CD4-positive, alpha-beta T cell treated with Interleukin-10 for 1 hour (primary cell): ENCODE data around the gene PRKCZ.

Source experiments
- DNase-seq: peaks from one replicate; pipeline ENCODE4 v3.0.0-alpha.2; 2020

The PRKCZ gene

DNA sequence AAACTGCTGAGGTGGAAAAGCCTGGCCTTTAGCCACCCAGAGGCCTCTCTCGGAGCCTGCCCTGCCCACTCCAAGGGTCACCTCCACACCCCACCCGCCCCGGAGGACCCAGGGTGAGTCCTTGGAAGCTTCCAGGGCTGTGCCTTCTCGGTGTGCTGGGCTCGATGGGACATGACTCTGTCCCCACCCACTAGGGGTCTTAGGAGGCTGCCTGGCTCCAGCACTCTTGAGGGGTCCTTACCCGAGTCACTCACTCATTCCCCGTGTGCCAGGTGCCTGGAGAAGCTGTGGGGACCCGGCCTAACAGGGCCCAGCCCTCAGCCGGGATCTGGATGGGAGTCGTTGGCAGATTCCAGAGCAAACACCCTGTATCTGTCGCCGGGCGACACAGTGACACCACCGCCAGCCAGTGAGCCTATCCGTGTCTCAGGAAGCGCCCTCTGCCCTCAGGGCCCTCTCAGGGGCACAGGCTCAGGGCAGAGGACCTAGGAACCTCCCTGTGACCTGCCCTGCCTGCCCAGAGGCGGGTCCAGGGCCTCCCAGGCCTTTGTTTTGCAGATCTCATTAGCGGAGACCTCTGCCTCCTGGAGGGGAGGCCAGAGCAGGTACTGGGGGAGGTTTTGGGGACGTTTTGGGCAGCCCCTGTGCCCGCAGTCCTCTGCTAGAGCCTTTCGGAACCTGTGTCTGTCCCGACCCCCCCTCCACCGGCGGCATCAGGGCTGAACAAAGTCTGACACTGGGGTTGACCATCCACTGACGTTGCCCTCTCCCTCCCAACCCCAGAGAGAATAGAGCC, 3.1 kb upstream of the PRKCZ start:
- no peak for DNase-seq

DNA sequence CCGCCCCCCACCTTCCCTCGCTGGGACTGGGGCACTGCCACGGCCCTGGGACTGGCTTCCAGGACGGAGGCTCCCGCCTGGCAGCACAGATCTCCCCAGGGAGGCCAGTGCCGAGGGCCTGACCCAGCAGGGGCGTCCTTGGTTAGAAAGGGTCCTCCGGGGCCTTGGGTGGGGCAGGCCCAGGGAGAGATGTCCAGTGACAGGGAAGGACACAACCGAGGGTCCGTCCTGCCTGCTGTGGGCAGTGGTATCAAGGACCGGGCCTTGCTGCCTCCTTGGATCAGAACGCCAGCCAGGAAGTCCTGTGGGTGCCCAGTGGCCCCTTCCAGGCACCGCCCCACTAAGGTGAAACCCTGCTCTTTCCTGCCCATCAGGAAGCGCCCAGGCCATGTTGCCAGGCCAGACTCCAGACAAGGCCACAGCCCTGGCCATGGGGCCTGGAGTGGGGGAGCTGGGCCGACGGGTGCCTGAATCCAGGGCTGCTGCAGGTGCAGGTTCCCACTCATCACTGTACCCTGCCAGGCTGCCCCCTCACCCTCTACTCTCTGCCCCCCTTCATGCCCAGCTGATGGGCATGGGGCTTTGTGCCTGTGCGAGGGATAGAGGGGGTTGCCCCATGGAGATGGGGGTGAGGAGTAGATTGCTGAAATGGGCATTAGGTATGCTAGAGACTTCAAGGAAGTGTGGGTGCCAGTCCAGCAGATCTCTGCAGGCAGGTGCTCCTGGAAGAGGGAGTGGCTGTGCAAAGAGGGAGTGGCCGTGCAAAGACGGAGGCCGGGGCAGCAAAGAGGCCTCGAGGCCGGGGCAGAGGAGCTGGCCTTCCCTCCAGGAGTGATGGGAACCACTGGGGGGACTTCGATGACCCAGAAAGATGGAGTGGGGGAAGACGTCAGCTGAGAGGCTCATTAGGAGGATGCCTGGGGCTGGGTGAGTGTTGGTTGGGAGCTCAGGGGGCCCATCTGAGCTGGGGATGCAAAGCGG, 2.2 kb upstream of the PRKCZ start:
- DNase-seq, result no peak

DNA sequence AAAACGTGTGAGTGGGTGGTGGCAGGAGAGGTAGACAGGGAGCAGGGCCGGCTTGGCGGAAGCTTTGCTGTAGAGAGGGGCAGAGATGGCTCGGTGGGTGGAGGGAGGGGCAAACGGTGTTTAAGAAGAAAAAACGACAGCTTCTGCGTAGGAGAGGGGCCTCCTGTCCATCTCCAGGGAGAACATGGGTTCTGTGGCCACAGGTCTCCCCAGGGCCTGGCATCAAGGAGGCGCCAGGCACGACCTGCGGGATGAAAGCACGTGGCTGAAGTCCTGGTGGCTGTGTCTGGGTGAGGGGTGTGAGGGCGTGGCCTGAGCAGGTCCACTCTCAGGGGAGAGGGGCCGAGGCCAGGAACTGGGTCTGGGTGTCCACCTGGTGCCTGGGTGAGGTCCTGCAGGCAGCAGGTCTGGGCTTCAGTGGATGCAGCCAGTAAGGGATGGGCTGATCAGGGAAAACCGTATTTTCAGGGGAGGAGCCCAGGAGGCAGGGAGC, 940 bp upstream of the PRKCZ start:
- DNase-seq, result peak; percentile 12

DNA sequence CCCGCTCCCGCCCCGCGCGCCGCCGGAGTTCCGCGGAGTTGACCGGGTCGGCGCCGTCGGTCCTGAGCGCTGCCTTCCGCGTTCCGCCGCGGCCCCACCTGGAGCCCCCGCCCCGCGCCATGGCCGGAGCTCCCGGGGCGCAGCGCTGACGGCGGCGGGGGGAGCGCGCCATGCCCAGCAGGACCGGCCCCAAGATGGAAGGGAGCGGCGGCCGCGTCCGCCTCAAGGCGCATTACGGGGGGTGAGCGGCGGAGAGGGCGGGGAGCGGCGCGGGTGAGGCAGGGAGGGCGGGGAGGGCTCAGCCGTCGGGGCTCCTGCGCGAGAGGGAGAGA, 216 bp downstream of the PRKCZ start:
- no peak for DNase-seq

DNA sequence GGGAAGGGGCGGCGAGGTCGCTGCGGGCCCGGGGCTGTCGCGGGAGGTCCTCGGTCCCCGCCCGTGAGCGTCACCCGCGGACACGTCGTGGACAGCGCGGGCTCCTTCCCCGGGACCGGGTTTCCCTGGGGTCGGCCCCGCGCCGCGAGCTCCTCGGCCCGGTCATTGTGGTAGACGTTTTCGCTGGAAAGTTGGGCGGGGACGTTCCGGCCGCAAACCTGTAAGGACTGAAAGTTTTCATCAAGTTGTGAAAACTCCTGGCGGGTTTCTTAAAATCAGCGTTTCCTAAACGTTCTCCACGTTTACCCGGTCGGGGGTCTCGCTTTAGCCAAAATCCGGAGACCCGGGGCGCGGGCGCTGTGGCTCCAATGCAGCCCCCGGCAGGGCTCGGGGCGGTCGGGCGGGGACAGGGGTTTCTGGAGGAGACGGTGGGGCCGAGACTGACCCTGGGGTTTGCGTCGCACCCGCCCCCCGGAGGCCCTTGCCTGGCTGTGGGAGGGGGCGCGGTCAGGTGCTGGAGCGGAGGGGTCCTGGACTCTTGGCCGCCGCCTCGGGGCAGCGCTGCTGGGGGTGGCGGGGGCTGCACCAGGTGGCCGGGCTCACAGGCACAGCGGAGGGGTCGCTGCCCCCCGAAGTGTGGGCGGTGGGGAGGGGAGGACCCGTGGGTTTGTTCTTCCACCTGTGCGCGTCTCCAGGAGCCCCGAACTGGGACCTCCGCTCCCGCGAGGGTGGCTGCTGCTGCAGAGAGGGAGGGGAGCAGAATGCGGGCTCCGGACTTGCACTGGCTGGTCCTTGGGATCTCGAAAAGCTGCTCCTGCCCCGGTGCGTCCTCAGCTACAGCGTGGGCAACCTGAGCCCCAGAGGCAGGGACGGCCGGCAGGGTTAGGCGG, 827 bp downstream of the PRKCZ start:
- DNase-seq, result no peak

DNA sequence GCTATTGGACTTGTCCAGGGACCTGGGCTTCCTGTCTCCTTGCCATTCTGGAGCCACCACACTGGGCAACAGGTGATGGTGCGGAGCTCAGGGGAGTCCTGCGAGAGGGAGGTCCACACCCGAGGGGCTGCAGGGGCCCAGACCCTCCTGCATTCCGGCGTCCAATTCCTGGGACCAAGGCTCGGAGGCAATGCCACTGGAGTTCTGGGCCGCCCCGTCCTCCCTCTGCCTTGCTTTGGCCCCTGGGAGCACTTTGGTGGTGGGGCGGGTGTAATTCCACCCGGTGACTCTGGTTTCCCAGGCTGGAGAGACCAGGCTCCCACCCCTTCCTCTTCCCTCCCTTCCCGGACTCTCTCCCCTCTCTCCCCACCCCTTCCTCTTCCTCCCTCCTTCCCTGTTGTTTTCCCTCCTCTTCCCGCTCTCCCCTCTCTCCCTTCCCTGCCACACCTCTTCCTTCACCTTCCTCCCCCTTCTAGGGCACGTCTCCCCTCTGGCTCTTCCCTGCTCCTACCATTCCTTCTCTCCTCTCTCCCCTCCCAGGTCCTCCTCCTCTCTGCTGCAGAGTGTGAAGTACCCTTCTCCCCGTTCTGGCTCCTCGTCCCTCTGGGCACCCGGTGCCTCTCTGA, 2.0 kb downstream of the PRKCZ start:
- no peak for DNase-seq

DNA sequence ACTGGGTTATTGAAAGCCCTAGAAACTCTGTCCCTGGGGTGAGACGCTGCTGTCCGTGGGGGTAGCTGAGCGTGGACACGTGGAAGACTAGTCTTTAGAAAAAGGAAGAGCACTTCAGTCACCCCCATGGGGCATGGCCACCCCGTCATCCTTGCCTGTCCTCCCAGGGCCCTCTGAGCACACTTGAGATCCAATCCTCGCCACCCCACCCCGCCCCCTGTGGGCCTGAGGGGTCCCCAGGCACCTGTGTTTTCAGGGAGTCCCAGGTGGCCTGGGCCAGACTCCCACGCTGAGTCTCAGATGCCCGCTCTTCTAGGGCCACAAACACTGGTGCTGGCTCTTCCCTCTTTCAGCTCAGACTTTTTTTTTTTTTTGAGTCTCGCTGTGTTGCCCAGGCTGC, 2.5 kb downstream of the PRKCZ start:
- no peak for DNase-seq

DNA sequence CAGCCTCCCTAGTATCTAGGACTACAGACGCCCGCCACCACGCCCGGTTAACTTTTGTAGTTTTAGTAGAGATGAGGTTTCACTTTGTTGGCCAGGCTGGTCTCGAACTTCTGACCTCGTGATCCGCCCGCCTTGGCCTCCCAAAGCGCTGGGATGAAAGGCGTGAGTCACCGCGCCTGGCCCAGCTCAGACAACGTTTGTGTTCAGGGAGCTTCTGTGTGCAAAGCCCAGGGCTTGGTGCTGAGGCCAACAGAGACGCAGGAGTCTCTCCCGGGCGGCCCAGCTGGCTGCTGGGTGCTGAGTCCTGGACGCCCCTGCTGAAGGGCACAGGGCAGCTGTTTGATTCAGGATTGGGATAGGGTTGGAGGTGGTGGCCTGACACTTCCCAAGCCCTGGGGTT, 3.0 kb downstream of the PRKCZ start:
- no peak for DNase-seq

DNA sequence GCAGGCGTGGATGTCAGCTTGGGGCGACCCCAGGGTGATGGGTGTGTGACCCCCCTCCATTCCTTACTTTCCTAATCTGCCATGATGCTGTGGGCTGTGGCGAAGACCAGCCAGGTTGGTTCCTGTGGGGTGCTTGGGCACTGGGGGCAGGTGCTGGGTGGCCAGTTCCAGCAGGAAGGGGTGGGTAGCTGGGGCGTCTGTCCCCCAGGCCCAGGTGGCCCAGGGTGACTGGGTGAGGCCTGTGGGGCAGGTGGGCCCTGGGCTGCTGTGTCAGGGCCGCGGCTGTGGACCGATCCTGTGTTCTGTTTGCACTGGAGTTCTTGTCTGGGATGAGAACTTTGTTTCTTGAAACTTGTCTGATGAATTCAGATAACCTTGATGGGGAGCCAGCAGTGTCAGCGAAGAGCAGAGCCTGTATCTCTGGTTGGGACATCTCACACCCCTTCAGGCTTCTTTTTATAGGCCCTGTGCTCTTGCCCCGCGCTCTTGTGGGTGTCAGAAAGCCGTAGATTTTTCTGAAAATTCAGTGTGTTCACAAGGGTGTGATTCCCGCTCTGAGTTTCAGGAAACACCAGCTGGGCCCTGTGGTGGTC, 3.7 kb downstream of the PRKCZ start:
- no peak for DNase-seq

DNA sequence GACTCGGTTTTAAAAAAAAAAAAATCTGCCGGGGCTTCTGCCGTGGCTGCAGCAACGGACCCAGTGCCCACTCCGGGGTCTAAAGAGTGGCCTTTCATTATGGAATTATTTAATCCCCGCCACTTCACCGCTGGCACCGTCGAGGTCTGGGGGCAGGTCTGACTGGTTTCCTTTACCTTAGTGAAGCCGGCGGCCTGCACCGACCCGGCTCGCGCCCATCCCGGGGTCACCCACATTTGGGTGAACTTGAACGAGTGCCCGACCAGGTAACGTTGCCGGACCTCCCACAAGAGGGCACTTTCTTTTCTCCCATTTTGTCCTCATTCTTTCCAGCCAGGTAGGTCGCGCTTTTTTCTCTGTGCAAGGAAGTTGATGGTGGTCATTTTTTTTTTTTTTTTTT, 4.3 kb downstream of the PRKCZ start:
- no peak for DNase-seq

DNA sequence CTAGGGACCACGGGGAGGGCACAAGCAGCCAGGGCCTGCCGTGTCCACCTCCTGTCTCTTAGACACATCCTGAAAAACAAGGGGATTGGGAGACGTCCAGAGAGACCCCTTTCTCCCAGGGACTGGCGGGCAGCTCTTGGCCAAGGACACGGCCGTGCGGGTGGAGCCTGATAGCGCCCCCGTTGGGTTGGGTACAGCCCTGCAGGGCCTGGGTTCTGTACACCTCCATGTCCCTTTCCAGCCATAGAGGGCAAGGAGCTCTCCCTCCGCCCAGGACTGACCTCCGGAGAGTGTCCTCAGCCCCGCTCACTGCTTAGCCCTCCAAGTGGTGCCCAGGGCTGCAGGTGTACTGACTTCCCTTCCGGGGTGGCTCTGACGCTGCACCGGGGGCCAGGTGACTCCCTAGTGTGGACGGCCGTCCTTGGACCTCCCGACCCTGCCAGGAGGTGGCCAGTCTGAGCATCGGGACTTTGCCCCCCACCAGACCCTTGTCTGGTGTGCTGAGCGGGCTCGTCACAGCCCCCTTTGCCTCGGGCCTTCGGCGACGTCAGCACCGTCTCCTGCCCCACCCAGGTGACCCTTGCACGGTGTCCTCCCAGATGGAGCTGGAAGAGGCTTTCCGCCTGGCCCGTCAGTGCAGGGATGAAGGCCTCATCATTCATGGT, 5.8 kb downstream of the PRKCZ start:
- DNase-seq, result no peak

DNA sequence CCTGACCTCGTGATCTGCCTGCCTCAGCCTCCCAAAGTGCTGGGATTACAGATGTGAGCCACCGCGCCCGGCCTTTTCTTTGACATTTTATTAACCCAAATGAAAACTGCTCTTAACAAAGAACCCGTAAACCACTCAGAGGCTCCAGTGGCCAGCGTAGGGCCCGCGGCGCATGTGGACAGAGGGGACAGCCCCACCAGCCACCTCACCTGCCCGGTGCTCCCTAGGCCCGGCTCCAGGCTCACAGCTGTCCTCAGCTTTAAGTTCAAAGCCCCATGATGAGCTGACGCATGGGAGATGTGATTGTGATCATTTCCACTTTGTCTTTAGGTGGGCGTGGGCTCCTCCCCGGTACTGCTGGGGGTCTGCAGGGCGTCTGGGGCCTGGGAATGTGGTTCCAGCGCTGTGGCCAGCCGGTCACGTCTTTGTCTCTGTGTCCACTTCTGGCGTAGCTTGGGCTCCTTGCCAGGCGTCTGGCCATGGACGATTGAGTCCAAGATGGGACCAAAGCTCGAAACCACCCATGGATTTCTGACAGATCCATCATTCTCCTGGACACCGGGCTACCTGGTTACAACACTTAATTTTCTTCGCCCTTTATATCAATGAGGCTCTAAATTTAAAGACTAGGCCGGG, 6.9 kb downstream of the PRKCZ start:
- DNase-seq, result no peak

DNA sequence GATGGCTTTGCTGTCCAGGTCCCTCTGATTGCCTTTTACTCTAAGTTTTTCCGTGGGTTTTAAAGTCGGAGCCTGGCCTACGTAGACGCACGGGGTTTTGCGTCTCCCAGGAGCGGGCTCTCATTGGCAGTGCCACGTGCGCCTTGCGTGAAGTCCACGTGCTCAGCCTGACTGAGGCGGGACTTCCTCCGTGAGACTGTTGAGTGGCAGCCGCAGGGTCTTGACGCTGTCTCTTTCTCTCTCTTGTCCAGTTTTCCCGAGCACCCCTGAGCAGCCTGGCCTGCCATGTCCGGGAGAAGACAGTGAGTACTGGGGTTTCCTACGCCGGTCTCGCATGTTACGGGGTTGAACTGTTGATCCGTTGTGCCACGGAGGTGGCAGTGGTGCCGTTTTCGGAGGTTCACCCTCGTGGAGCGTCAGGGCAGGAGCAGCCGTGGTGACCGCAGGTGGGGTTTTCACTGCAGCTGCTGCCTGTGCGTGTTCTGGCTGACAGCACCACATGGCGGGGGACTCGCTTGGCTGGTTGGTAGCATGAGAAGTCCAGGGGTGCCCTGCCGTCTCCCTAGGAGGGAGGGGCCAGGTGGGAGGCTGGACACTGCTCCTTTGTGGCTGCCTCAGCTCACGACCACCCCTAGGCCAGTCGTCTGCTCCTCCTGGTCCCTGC, 9.2 kb downstream of the PRKCZ start:
- no peak for DNase-seq

DNA sequence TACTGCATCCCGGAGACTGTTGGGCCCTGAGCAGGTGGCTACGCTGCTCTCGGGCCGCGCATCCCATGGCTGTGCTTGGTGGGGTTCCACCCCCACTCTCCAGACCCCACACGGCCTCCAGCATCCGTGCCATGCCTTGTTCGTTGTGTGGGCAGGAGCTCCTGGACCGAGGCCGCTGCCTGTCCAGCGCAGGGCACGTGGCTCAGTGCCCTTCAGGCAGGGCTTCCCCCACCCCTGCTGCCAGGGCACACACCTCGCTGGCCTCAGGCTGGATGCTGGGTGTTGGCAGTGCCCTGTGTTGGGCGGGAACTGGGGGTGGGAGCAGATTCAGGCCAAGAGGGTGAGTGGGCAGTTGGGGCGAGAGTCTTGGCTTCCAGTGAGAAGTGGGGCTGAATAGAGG, 9.9 kb downstream of the PRKCZ start:
- no peak for DNase-seq

DNA sequence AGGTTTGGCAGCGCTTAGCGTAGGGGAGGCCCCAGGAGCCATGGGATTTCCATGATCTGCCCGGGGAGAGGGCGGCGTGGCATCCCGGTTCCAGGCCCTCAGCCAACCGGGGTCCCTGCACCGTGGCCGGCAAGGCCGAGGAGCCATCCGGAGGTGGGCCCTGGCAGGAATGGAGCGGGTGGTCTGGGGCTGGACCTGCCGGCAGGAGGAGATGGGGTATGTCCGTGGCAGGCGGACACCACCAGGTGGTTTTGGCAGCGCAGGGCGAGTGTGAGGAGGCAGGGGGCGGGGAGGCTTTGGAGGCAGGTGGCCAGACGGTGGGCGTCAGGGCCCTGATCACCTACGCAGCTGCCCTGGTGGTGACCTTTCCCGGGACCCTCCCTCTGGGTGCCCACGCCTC, 10.3 kb downstream of the PRKCZ start:
- no peak for DNase-seq

DNA sequence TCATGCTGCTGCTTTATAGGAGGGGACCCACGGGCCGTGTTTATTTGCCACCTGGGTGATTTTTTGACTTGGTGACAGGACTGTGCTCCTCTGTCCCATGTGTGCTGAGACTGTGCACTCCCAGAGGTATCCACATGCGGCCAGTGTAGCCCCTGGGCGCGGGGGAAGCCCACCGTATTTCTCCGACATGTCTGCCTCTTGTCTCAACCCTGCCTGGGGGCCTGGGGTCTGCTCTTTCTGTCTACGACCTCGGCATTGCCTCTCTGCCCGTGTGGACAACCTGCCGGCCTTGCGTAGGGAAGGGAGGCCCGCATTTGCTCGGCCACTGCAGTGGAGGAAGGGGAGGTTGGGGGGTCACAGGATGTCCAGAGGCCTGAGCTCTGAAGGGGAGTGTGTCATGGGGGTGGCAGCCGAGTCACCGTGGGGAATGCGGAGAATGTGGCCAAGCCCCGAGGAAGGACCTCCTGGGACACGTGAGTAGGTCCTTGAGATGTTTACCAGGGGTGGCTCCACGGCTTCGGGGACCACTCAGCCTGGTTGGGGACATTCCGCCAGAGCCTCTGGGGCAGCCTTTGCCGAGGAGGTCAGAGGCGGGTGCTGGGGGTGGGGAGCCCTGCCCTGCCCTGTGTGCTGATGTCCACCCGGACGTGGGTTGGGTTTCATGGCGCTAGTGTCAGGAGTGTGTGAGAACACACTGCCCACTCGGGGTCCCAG, 11.0 kb downstream of the PRKCZ start:
- no peak for DNase-seq

DNA sequence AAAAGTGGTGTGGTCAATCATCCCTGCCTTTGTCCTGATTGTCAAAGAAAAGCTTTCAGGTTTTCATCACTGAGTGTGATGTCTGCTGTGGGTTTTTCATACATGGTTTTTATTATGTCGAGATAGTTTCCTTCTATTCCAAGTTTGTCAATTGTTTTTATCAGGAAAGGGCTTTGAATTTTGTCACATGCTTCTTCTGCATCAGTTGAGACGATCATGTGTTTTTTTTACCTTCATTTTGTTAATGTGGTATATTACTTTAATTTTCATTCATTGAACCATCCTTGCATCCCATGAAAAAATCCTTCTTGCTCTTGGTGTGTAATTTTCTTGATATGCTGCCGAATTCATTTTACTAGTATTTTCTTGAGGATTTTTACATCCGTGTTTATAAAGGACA, 15.5 kb downstream of the PRKCZ start:
- DNase-seq, result no peak

DNA sequence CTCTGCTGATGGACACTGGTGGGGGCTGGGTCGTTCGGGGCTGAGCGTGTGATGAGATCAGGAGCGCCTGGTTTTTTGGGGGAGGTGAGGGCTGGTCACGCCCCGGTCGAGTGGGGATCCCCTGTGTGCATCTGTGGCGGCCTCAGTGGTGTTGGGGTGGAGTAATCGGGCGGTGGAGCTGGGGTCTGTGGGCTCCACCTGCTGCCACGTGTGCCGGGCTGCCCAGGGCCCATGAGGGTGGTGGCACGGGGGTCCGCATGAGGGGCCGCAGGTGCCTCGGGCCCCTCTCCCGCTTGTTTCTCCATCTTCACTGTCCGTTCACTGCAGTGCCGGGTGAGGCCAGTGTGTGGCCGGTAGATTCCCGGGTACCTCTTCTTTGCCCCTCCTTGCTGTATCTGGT, 17.2 kb downstream of the PRKCZ start:
- DNase-seq, result no peak

DNA sequence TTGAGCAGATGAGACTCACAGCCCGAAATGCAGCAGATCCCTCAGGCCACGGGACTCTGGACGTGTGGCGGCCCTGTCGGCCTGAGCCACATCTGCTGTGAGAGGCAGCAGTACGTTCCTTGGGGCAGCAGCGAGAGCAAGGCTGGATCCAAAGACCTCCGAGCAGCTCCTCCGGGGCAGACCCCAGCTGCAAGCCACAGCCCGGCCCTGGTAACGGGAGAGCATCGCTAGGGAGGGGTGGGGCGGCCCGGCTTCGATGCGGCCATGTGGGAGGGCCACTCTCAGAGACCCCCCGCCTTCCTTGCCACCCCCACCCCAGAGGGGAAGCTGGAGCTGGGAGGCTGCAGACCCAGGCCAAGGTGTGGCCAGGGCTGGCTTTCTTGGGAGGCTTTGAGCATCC, 17.8 kb downstream of the PRKCZ start:
- DNase-seq, result no peak

DNA sequence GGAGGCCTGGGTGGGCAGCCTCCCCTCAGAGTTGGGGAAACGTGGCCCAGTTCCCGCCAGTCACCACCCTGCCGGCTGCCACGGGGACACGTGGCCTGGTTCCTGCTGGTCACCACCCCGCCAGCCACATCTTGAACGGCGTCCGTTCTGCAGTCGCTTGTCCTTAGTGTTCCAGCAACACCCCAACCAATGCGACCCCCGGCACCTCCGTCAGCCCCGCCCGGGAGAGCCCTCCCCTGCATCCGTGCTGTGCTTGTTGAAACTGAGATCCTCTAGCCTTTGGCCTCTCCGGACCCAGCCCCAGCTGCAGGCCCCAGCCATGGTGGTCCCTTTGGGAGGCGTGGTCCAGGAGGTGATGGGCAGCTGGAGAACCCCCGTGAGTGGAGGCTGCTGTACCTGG, 18.7 kb downstream of the PRKCZ start:
- DNase-seq, result no peak
